Sigmoid colon (tissue), 7 donors: ENCODE results near the gene NEK5. TPM values are rescaled to one million over a fixed set of nuclear protein-coding genes. Genes with fewer than 3 reads are reported as not detected.
A peak's percentile ranks its signal among the peaks of the same experiment; 100 is the strongest.

Experiments used
- DNase-seq: peaks from one replicate; pipeline ENCODE4 v3.0.0-alpha.2; 2019
- H3K27ac ChIP-seq, 4 donors: fragments of 200-600 bp; sonication (generic); one replicate each; pipeline ENCODE4 v1.5.1; 2016 to 2019; ENCODE audit warnings: mild to moderate bottlenecking in 1 of 4
- H3K27me3 ChIP-seq, 3 donors: fragments of 200-600 bp; sonication (generic); one replicate each; pipeline ENCODE4 v1.5.1; 2019; ENCODE audit warnings: mild to moderate bottlenecking in 1 of 3
- H3K36me3 ChIP-seq, 4 donors: fragments of 200-600 bp; sonication (generic); one replicate each; pipeline ENCODE4 v1.5.1; 2016 to 2019
- H3K4me1 ChIP-seq, 4 donors: fragments of 200-600 bp; sonication (generic); one replicate each; pipeline ENCODE4 v1.5.1; 2017 to 2019
- H3K4me3 ChIP-seq, 4 donors: fragments of 200-600 bp; sonication (generic); one replicate each; pipeline ENCODE4 v1.5.1; 2017 to 2019; ENCODE audit warnings: mild to moderate bottlenecking in 2 of 4, moderate library complexity in 1 of 4
- H3K9me3 ChIP-seq, 4 donors: fragments of 200-600 bp in 3 of 4; sonication (generic) in 3 of 4; one replicate each; pipeline versions ENCODE4 v1.5.1 to v1.6.1; 2013 to 2019
- EP300 ChIP-seq, 4 donors: sonication (generic); formaldehyde crosslinking; IDR thresholded peaks; one replicate each; pipeline ENCODE4 v1.6.1; 2017; ENCODE audit warnings: antibody characterized with exemption in 4 of 4
- POLR2A ChIP-seq, 2 donors: fragments of 450-650 bp; IDR thresholded peaks; one replicate each; pipeline ENCODE4 v1.6.1; 2016; ENCODE audit warnings: antibody characterized with exemption in 2 of 2, mild to moderate bottlenecking in 2 of 2, moderate library complexity in 2 of 2
- POLR2AphosphoS5 ChIP-seq, 4 donors: sonication (generic); formaldehyde crosslinking; IDR thresholded peaks; one replicate each; pipeline ENCODE4 v1.6.1; 2017; ENCODE audit warnings: antibody characterized with exemption in 4 of 4
- WGBS, 2 donors: extraction: QIAGEN DNeasy Blood & Tissue Kit; methylation state at CpG; one replicate each; pipeline ENCODE4 v1.1.7; 2013; 5-methylcytosine and 5-hydroxymethylcytosine counted together
- intact Hi-C: fragments of 100-400 bp; cut with DNase I; formaldehyde crosslinking; loops from one replicate; pipeline ENCODE4 v1.15.1; 2023
- polyA plus RNA-seq, 3 donors: library from polyadenylated mRNA; stranded (reverse); fragments of 200-250 nt; gene quantifications; one replicate each; pipeline ENCODE4 v1.2.3, GENCODE V29; 2013
- total RNA-seq, 4 donors: library from RNA; depleted of rRNA; stranded (reverse); fragments of >200 nt; gene quantifications; one replicate each; pipeline ENCODE4 v1.1.0, GENCODE V29; 2016
- TF ChIP-seq, protein P1 (sequence below), 4 experiments: fragments of 450-650 bp in 3 of 4; fragments of 200-600 bp in 1 of 4; IDR thresholded peaks; one replicate each; pipeline ENCODE4 v1.5.1; 2016 to 2019; ENCODE audit warnings: antibody characterized with exemption in 4 of 4, mild to moderate bottlenecking in 3 of 4, moderate library complexity in 2 of 4
- donor health status: healthy with polysubstance abuse.
- donor health status: Bipolar disorder and iron deficiency.
- donor health status: healthy.

Gene NEK5
- total and polyA plus RNA-seq, 7 donors: 0.17 to 0.83 (median 0.33) TPM; not detected in 2

DNA sequence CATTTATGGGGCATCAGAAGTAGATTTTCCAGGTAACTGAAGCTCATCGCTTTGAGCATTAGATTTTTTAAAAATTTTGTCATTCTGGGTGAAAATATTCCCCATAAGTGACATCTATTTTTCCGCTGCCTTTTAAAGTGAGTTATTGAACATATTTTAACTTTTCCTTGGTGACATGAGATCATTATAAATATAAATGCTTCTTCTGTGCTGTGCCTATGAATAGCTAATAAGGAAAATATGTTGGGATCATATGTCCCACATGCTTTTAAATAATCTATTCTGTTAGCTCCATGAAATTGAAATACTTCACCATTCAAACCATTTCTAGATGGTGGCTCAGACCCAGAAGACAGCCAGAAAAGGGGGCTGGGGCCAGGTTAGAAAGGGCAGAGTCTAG is 131.7 kb downstream of the NEK5 start:
- H3K9me3 ChIP-seq: no peaks in the 10 kb centered on the region
- H3K4me3 ChIP-seq: no peak overlapping the region
- WGBS, 2 donors: 96 to 97% methylated on average over 2 of the region's 2 CpGs
- no peaks in the 10 kb centered on the region for H3K27me3 ChIP-seq
- intact Hi-C loops: no loop called here
- no peak overlapping the region for H3K27ac ChIP-seq
- no peaks in the 10 kb centered on the region for H3K36me3 ChIP-seq
- DNase-seq: no peak
- no peak for TF ChIP-seq POLR2A (IDR thresholded peaks at IDR 0.05)
- TF ChIP-seq, protein P1, sequence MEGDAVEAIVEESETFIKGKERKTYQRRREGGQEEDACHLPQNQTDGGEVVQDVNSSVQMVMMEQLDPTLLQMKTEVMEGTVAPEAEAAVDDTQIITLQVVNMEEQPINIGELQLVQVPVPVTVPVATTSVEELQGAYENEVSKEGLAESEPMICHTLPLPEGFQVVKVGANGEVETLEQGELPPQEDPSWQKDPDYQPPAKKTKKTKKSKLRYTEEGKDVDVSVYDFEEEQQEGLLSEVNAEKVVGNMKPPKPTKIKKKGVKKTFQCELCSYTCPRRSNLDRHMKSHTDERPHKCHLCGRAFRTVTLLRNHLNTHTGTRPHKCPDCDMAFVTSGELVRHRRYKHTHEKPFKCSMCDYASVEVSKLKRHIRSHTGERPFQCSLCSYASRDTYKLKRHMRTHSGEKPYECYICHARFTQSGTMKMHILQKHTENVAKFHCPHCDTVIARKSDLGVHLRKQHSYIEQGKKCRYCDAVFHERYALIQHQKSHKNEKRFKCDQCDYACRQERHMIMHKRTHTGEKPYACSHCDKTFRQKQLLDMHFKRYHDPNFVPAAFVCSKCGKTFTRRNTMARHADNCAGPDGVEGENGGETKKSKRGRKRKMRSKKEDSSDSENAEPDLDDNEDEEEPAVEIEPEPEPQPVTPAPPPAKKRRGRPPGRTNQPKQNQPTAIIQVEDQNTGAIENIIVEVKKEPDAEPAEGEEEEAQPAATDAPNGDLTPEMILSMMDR (IDR thresholded peaks at IDR 0.05): no peak
- no peak for TF ChIP-seq EP300 (IDR thresholded peaks at IDR 0.05)
- TF ChIP-seq POLR2AphosphoS5 (IDR thresholded peaks at IDR 0.05): no peak
- H3K4me1 ChIP-seq: peaks cover 0 to 43% (median 39%) of the 10 kb centered on the region in 4 donors

DNA sequence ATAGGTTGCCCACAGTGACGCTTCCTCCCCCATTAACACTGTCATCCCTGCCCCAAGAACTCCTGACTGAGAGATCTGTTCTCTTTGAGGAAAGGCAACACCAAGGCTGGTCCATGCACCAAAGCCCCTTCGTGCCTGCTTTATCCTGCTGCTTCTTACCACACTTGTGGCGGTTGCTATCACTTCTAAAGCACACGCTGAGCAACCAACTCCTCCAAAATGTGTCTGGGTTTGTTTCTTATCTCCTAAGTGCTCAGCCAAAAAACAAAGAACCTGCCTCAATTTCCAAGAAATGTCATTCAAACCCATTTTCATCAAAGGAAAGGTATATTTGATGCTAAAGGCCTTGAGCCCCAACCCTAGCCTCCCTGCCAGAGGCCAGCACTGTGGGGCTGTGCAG is 132.2 kb downstream of the NEK5 start:
- Histone ChIP-seq H3K27ac (no peak overlapping the region), H3K4me3 (no peak overlapping the region), H3K9me3 (no peaks in the 10 kb centered on the region), H3K27me3 (no peaks in the 10 kb centered on the region), H3K36me3 (no peaks in the 10 kb centered on the region), H3K4me1 (peaks cover 0 to 43% (median 39%) of the 10 kb centered on the region in 4 donors)
- TF ChIP-seq POLR2AphosphoS5 (IDR thresholded peaks at IDR 0.05): no peak
- TF ChIP-seq EP300 (IDR thresholded peaks at IDR 0.05): no peak
- TF ChIP-seq, protein P1 (IDR thresholded peaks at IDR 0.05): no peak
- intact Hi-C loops: no loop called here
- WGBS, 2 donors: 92 to 93% methylated on average over 4 of the region's 4 CpGs
- no peak for DNase-seq

DNA sequence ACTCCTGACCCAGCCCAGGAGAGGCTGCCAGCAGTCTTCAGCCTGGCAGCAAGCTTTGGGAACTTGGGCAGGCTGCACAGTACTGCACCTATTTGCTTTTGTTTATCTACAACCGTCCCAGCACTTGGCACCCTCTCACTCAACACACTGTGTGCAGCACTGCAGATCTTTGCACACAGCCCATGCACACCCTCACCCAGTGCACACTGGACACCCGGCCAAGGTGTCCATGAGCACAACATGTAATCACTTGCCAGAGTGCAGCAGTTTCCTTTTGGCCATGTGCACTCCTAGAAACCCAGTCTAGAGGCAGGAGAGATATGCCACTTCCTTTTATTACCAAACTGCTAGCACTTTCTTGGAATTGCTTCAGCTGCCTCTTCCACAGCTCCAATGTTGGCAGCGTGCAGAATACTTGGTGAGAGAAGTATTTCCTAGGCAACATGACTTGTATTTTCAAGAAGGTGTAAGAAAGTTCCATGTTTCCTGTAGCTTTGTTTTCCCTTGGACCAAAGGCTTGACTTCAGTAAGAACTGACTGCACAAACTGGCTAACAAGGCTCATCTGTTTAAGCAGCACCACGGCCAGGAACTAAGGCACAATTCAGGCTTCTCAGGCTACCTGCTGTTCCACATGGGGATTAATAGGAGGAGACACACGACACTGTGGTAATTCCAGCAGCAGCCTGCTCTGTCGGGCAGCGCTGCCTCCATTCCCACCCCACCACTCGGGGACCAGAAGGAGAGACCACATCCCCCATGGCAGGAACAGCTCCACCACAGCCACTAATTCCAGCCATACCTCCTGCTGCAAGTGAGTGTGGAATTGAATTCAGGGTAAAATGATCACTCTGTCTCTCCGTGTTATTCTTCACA is 133.0 kb downstream of the NEK5 start:
- Histone ChIP-seq H3K36me3 (no peaks in the 10 kb centered on the region), H3K4me3 (peak overlapping the region in 1 of 4 donors; percentile 4), H3K9me3 (no peaks in the 10 kb centered on the region), H3K27ac (peak overlapping the region; percentile 28 to 50 (median 48)), H3K27me3 (no peaks in the 10 kb centered on the region), H3K4me1 (peaks cover 0 to 42% (median 38%) of the 10 kb centered on the region in 4 donors)
- TF ChIP-seq EP300 (IDR thresholded peaks at IDR 0.05) (no peak), POLR2A (IDR thresholded peaks at IDR 0.05) (no peak), POLR2AphosphoS5 (IDR thresholded peaks at IDR 0.05) (no peak)
- TF ChIP-seq, protein P1 (IDR thresholded peaks at IDR 0.05): no peak
- 33 to 47% methylated on average over 9 of the region's 9 CpGs for WGBS, 2 donors
- DNase-seq: no peak
- intact Hi-C loops: no loop called here

DNA sequence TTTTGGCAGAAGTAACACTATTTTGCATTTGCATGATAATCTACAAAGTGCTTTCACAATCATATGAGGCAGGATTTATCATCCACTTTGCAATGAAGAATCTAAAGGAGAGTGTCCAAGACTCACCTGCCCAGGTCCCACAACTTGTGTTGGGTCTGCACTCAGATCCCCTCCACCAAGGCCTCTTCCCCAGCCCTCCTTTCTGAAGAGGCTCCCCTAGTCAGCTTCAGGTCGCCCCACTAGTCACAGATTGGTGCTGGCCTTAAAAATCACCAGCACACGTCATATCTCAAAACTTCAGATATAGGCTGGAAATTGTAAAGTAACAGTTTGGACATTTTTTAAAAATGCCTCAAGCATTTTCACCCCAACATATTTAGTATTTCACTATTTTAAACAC is 135.2 kb downstream of the NEK5 start:
- Histone ChIP-seq H3K4me1 (peaks cover 0 to 26% (median 20%) of the 10 kb centered on the region in 4 donors), H3K9me3 (no peaks in the 10 kb centered on the region), H3K27ac (no peak overlapping the region), H3K36me3 (no peaks in the 10 kb centered on the region), H3K4me3 (no peak overlapping the region), H3K27me3 (no peaks in the 10 kb centered on the region)
- WGBS, 2 donors: 92 to 94% methylated on average over 2 of the region's 2 CpGs
- intact Hi-C loops: no loop called here
- no peak for DNase-seq
- TF ChIP-seq POLR2AphosphoS5 (IDR thresholded peaks at IDR 0.05): no peak
- TF ChIP-seq POLR2A (IDR thresholded peaks at IDR 0.05): no peak
- TF ChIP-seq, protein P1 (IDR thresholded peaks at IDR 0.05): no peak
- TF ChIP-seq EP300 (IDR thresholded peaks at IDR 0.05): no peak
